ENCODE results near the gene ALKBH2.
"Not testable (repeated sequence)": the region's sequence is repeated elsewhere in the genome, so short reads cannot be mapped to it uniquely, and the experiment has no call there.

ALKBH2 gene

DNA sequence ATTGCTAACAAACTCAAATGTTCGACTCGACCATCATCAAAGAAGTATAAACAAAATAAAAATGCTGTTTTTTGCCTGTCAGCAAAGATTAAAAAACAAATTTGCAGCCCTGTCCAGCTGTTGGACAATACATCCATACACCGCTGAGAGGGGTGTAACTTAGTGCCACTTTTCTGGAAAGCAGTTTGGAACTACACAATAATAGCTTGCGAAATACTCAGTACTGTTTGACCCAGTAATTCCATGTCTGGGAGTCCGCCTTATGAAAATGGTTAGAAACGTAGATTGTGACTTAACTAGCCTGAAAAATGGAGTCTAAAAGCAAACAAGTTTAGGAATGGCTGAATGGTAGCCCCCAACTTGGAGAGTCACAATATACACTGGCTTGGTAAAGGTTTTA is 34.5 kb downstream of the ALKBH2 start:
- Histone ChIP-seq H3K27ac (no peak overlapping the region), H3K27me3 (ENCODE audit: control insufficient read depth, insufficient read depth, low read length) (no peaks in the 10 kb centered on the region), H3K36me3 (ENCODE audit: control insufficient read depth, insufficient read depth, low read length) (no peaks in the 10 kb centered on the region), H3K79me2 (peaks cover 4% of the 10 kb centered on the region), H2AFZ (no peak overlapping the region), H3K4me1 (no peaks in the 10 kb centered on the region), H3K9me3 (ENCODE audit: control insufficient read depth, low read length) (no peaks in the 10 kb centered on the region), H3K4me3 (ENCODE audit: low read depth, low read length) (no peak overlapping the region), H3K9ac (no peak overlapping the region), H3K4me2 (ENCODE audit: low read length) (no peak overlapping the region)
- TF ChIP-seq, protein P1, sequence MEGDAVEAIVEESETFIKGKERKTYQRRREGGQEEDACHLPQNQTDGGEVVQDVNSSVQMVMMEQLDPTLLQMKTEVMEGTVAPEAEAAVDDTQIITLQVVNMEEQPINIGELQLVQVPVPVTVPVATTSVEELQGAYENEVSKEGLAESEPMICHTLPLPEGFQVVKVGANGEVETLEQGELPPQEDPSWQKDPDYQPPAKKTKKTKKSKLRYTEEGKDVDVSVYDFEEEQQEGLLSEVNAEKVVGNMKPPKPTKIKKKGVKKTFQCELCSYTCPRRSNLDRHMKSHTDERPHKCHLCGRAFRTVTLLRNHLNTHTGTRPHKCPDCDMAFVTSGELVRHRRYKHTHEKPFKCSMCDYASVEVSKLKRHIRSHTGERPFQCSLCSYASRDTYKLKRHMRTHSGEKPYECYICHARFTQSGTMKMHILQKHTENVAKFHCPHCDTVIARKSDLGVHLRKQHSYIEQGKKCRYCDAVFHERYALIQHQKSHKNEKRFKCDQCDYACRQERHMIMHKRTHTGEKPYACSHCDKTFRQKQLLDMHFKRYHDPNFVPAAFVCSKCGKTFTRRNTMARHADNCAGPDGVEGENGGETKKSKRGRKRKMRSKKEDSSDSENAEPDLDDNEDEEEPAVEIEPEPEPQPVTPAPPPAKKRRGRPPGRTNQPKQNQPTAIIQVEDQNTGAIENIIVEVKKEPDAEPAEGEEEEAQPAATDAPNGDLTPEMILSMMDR (IDR thresholded peaks at IDR 0.05): no peak

DNA sequence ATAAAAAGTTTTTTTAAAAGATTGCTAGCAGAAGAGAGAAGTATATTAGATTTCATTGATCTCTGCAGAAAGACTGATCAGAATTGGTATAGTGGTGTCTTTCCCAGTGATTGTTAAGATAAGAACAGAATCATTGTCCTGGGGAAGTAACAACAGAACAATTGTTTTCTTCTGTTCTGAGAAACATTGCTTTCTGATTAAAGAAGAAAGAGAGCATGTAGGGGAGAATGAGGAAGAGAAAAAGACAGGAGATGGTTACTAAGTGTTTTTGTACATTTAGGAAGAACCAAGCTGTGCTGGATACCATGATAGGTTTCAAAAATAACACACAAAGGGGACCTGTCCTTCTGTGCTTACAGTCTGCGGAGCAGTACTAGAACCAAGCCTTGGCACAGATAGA is 35.9 kb downstream of the ALKBH2 start:
- no peaks in the 10 kb centered on the region for H3K27me3 ChIP-seq (ENCODE audit: control insufficient read depth, insufficient read depth, low read length)
- no peaks in the 10 kb centered on the region for H3K9me3 ChIP-seq (ENCODE audit: control insufficient read depth, low read length)
- no peak overlapping the region for H2AFZ ChIP-seq
- no peak overlapping the region for H3K4me3 ChIP-seq (ENCODE audit: low read depth, low read length)
- no peaks in the 10 kb centered on the region for H3K36me3 ChIP-seq (ENCODE audit: control insufficient read depth, insufficient read depth, low read length)
- no peak overlapping the region for H3K27ac ChIP-seq
- peaks cover 6% of the 10 kb centered on the region for H3K79me2 ChIP-seq
- no peak overlapping the region for H3K4me2 ChIP-seq (ENCODE audit: low read length)
- H3K4me1 ChIP-seq: no peaks in the 10 kb centered on the region
- TF ChIP-seq, protein P1 (IDR thresholded peaks at IDR 0.05): no peak
- no peak overlapping the region for H3K9ac ChIP-seq

DNA sequence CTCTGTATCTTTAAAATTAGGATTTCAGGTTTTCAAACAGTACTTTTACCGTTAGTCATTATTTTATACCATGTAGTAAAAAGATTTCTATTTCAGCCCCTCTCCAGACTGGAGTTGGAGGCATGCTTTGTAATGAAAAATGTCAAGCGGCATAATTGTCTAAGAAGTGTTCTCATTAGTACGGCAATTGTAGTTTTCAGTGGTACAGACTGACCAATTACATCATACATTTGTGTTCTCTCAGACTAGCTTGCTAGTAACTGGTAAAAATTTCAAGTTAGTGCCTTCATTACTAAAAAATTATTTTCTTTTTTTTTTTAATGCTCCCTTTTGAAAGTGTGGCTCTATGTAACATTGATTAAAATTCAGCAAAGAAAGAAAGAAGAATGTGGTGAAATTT is 36.4 kb downstream of the ALKBH2 start:
- H3K9ac ChIP-seq: no peak overlapping the region
- H3K27me3 ChIP-seq (ENCODE audit: control insufficient read depth, insufficient read depth, low read length): no peaks in the 10 kb centered on the region
- H3K4me1 ChIP-seq: no peaks in the 10 kb centered on the region
- H2AFZ ChIP-seq: no peak overlapping the region
- H3K27ac ChIP-seq: no peak overlapping the region
- no peak overlapping the region for H3K4me2 ChIP-seq (ENCODE audit: low read length)
- TF ChIP-seq, protein P1 (IDR thresholded peaks at IDR 0.05): no peak
- no peaks in the 10 kb centered on the region for H3K36me3 ChIP-seq (ENCODE audit: control insufficient read depth, insufficient read depth, low read length)
- no peaks in the 10 kb centered on the region for H3K9me3 ChIP-seq (ENCODE audit: control insufficient read depth, low read length)
- no peak overlapping the region for H3K4me3 ChIP-seq (ENCODE audit: low read depth, low read length)
- H3K79me2 ChIP-seq: peaks cover 6% of the 10 kb centered on the region

DNA sequence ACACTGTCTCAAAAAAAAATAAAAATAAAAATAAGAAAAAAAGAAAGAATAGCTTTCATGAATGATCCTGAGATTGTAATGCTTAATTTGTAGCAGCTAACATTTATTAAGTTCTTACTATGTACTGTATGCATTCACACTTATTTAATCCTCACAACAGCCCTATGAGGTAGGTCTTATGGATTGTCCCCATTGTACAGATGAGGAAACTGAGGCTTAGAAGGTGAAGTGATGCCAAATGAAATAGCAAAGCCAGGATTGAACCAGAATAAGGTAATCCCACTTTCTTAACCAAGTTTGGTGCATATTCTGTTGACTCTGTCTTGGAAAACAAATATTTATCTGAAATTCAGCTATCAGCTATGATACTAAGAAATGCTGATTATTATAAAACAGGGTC is 38.8 kb downstream of the ALKBH2 start:
- Histone ChIP-seq H3K79me2 (peaks cover 6% of the 10 kb centered on the region), H3K27ac (no peak overlapping the region), H3K4me3 (ENCODE audit: low read depth, low read length) (no peak overlapping the region), H3K36me3 (ENCODE audit: control insufficient read depth, insufficient read depth, low read length) (no peaks in the 10 kb centered on the region), H3K4me1 (no peaks in the 10 kb centered on the region), H3K4me2 (ENCODE audit: low read length) (no peak overlapping the region), H3K9ac (no peak overlapping the region), H3K9me3 (ENCODE audit: control insufficient read depth, low read length) (no peaks in the 10 kb centered on the region), H3K27me3 (ENCODE audit: control insufficient read depth, insufficient read depth, low read length) (no peaks in the 10 kb centered on the region), H2AFZ (no peak overlapping the region)
- TF ChIP-seq, protein P1 (IDR thresholded peaks at IDR 0.05): no peak

DNA sequence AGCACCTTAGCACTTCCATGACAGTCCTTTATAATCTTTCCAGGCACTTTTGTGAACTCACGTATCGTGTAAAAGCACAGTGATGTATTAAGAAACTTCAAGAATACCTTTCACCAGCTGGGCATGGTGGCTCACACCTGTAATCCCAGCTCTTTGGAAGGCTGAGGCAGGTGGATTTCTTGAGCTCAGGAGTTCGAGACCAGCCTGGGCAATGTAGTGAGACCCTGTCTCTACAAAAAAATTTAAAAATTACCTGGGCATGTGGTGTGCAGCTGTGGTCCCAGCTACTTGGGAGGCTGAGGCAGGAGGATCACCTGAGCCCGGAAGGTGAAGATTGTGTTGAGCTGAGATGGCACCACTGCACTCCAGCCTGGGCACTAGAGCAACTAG is 39.2 kb downstream of the ALKBH2 start:
- not testable (repeated sequence) for H3K4me3 ChIP-seq (ENCODE audit: low read depth, low read length); H3K9me3 ChIP-seq (ENCODE audit: control insufficient read depth, low read length); H3K27me3 ChIP-seq (ENCODE audit: control insufficient read depth, insufficient read depth, low read length); H2AFZ ChIP-seq; H3K36me3 ChIP-seq (ENCODE audit: control insufficient read depth, insufficient read depth, low read length); H3K4me2 ChIP-seq (ENCODE audit: low read length); H3K27ac ChIP-seq; H3K4me1 ChIP-seq; H3K79me2 ChIP-seq; H3K9ac ChIP-seq
